ENCODE results near the gene ALLC. TPM values are rescaled to one million over a fixed set of nuclear protein-coding genes. Genes with fewer than 3 reads are reported as not detected.

Gene ALLC
- total and polyA plus RNA-seq, 7 donors, result not detected

- Histone ChIP-seq H3K9me3 (no peaks in the 10 kb centered on the region), H3K27me3 (ENCODE audit: insufficient read depth in 3 of 3, low read length in 2 of 3) (peaks cover 0 to 4% (median 0%) of the 10 kb centered on the region in 3 donors), H3K4me3 (no peak overlapping the region), H3K27ac (no peak overlapping the region), H3K36me3 (ENCODE audit: insufficient read depth in 1 of 2, low read depth in 1 of 2) (no peaks in the 10 kb centered on the region), H3K4me1 (no peaks in the 10 kb centered on the region)
- TF ChIP-seq, protein P1, sequence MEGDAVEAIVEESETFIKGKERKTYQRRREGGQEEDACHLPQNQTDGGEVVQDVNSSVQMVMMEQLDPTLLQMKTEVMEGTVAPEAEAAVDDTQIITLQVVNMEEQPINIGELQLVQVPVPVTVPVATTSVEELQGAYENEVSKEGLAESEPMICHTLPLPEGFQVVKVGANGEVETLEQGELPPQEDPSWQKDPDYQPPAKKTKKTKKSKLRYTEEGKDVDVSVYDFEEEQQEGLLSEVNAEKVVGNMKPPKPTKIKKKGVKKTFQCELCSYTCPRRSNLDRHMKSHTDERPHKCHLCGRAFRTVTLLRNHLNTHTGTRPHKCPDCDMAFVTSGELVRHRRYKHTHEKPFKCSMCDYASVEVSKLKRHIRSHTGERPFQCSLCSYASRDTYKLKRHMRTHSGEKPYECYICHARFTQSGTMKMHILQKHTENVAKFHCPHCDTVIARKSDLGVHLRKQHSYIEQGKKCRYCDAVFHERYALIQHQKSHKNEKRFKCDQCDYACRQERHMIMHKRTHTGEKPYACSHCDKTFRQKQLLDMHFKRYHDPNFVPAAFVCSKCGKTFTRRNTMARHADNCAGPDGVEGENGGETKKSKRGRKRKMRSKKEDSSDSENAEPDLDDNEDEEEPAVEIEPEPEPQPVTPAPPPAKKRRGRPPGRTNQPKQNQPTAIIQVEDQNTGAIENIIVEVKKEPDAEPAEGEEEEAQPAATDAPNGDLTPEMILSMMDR (IDR thresholded peaks at IDR 0.05), result no peak
- DNase-seq, result no peak
- no peak for ATAC-seq
- WGBS, 3 donors, result 84 to 88% (median 85%) methylated on average over 8 of the region's 8 CpGs
- intact Hi-C loops (cut with DNase I), result no loop called here
Measured at GRCh38 chr2:3730646-3731045, 72.6 kb downstream of the ALLC start.

- H3K27ac ChIP-seq, result no peak overlapping the region
- no peaks in the 10 kb centered on the region for H3K9me3 ChIP-seq
- ATAC-seq (no peak), DNase-seq (no peak)
- H3K36me3 ChIP-seq (ENCODE audit: insufficient read depth in 1 of 2, low read depth in 1 of 2), result no peaks in the 10 kb centered on the region
- TF ChIP-seq, protein P1 (IDR thresholded peaks at IDR 0.05), result no peak
- intact Hi-C loops (cut with DNase I), result no loop called here
- WGBS, 3 donors, result 93 to 98% (median 94%) methylated on average over 7 of the region's 7 CpGs
- no peak overlapping the region for H3K4me3 ChIP-seq
- no peaks in the 10 kb centered on the region for H3K4me1 ChIP-seq
- H3K27me3 ChIP-seq (ENCODE audit: insufficient read depth in 3 of 3, low read length in 2 of 3), result peaks cover 0 to 4% (median 0%) of the 10 kb centered on the region in 3 donors
Measured at GRCh38 chr2:3731829-3732228, 73.8 kb downstream of the ALLC start.

GRCh38 chr2:3736112-3736511 lies 78.1 kb downstream of the ALLC start:
- ATAC-seq (no peak), DNase-seq (no peak)
- Histone ChIP-seq H3K4me1 (no peaks in the 10 kb centered on the region), H3K36me3 (ENCODE audit: insufficient read depth in 1 of 2, low read depth in 1 of 2) (no peaks in the 10 kb centered on the region), H3K27ac (no peak overlapping the region), H3K4me3 (no peak overlapping the region), H3K9me3 (no peaks in the 10 kb centered on the region), H3K27me3 (ENCODE audit: insufficient read depth in 3 of 3, low read length in 2 of 3) (no peaks in the 10 kb centered on the region)
- intact Hi-C loops (cut with DNase I), result no loop called here
- 82 to 90% (median 84%) methylated on average over 7 of the region's 7 CpGs for WGBS, 3 donors
- TF ChIP-seq, protein P1 (IDR thresholded peaks at IDR 0.05), result no peak

- H3K9me3 ChIP-seq, result no peaks in the 10 kb centered on the region
- H3K27ac ChIP-seq, result no peak overlapping the region
- no peak overlapping the region for H3K4me3 ChIP-seq
- WGBS, 3 donors, result 81 to 85% (median 83%) methylated on average over 9 of the region's 9 CpGs
- intact Hi-C loops (cut with DNase I), result no loop called here
- TF ChIP-seq, protein P1 (IDR thresholded peaks at IDR 0.05), result no peak
- no peaks in the 10 kb centered on the region for H3K4me1 ChIP-seq
- no peaks in the 10 kb centered on the region for H3K27me3 ChIP-seq (ENCODE audit: insufficient read depth in 3 of 3, low read length in 2 of 3)
- no peaks in the 10 kb centered on the region for H3K36me3 ChIP-seq (ENCODE audit: insufficient read depth in 1 of 2, low read depth in 1 of 2)
- DNase-seq, result no peak
- no peak for ATAC-seq
Measured at GRCh38 chr2:3737128-3737527, 79.1 kb downstream of the ALLC start.

DNA sequence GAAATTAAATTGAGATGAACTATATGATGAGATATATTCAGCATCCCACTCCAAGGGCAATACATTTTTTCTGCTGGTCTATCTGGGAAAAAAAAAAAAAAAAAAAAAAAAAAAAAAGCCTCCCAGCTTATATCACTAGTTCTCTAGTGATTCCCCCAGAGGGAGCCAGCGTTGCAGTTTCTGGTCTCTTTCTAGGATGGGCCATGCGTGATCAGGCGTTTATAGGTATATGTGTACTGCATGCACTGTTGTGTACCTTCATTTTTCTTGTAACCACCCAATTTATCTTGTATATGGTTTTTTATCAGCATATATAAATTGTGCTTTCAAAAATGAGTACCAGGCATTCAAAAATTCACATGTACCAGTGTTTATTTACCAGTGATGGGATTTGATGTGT lies 80.5 kb downstream of the ALLC start:
- TF ChIP-seq, protein P1 (IDR thresholded peaks at IDR 0.05), result no peak
- ATAC-seq (no peak), DNase-seq (no peak)
- no peak overlapping the region for H3K27ac ChIP-seq
- H3K4me1 ChIP-seq, result no peaks in the 10 kb centered on the region
- H3K4me3 ChIP-seq, result no peak overlapping the region
- no peaks in the 10 kb centered on the region for H3K27me3 ChIP-seq (ENCODE audit: insufficient read depth in 3 of 3, low read length in 2 of 3)
- H3K9me3 ChIP-seq, result no peaks in the 10 kb centered on the region
- H3K36me3 ChIP-seq (ENCODE audit: insufficient read depth in 1 of 2, low read depth in 1 of 2), result no peaks in the 10 kb centered on the region
- intact Hi-C loops (cut with DNase I), result no loop called here
- WGBS, 3 donors, result 34 to 55% (median 39%) methylated on average over 3 of the region's 3 CpGs

All from psoas muscle (tissue), 8 donors.